ENCODE measurements around the gene ZNF112.
"Not testable (repeated sequence)": the region's sequence is repeated elsewhere in the genome, so short reads cannot be mapped to it uniquely, and the experiment has no call there.

ZNF112 gene

GRCh38 chr19:44356383-44357111, at the start of gene ZNF112:
ZNF112 (minus strand) TSS chr19:44356680; CDS start chr19:44340539, 16,141 bp downstream.
- DNase-seq (ENCODE audit: low read depth) = no peak

GRCh38 chr19:44401139-44402115, 44.9 kb upstream of the ZNF112 start, which contains the start of gene ZNF285:
ZNF285 (minus strand) TSS chr19:44401608; CDS start chr19:44397213, 4,395 bp downstream.
- peak; percentile 42 for DNase-seq (ENCODE audit: low read depth)

GRCh38 chr19:44389268-44389667, 32.8 kb upstream of the ZNF112 start:
- not testable (repeated sequence) for DNase-seq (ENCODE audit: low read depth)

GRCh38 chr19:44374789-44375188, 18.3 kb upstream of the ZNF112 start:
- DNase-seq (ENCODE audit: low read depth) = no peak

GRCh38 chr19:44371815-44372480, 15.5 kb upstream of the ZNF112 start:
- DNase-seq (ENCODE audit: low read depth) = no peak

GRCh38 chr19:44367024-44367423, 10.5 kb upstream of the ZNF112 start:
- DNase-seq (ENCODE audit: low read depth) = no peak

GRCh38 chr19:44346556-44346955, 9.9 kb downstream of the ZNF112 start:
- DNase-seq (ENCODE audit: low read depth) = no peak

- DNase-seq (ENCODE audit: low read depth) = no peak
Measured at GRCh38 chr19:44345959-44346358, 10.5 kb downstream of the ZNF112 start.

GRCh38 chr19:44344255-44344654, 12.2 kb downstream of the ZNF112 start:
- no peak for DNase-seq (ENCODE audit: low read depth)

- no peak for DNase-seq (ENCODE audit: low read depth)
Measured at GRCh38 chr19:44341794-44342193, 14.7 kb downstream of the ZNF112 start.

GRCh38 chr19:44334639-44335038, 21.8 kb downstream of the ZNF112 start:
- not testable (repeated sequence) for DNase-seq (ENCODE audit: low read depth)

- no peak for DNase-seq (ENCODE audit: low read depth)
Measured at GRCh38 chr19:44332145-44332544, 24.3 kb downstream of the ZNF112 start.

GRCh38 chr19:44315883-44316282, 40.6 kb downstream of the ZNF112 start:
- no peak for DNase-seq (ENCODE audit: low read depth)

- no peak for DNase-seq (ENCODE audit: low read depth)
Measured at GRCh38 chr19:44313231-44313630, 43.2 kb downstream of the ZNF112 start.

GRCh38 chr19:44308011-44308410, 48.5 kb downstream of the ZNF112 start:
- DNase-seq (ENCODE audit: low read depth) = no peak

GRCh38 chr19:44306283-44306682, 50.2 kb downstream of the ZNF112 start:
- DNase-seq (ENCODE audit: low read depth) = no peak

GRCh38 chr19:44305457-44305856, 51.0 kb downstream of the ZNF112 start:
- DNase-seq (ENCODE audit: low read depth) = no peak

GRCh38 chr19:44304659-44305193, 51.8 kb downstream of the ZNF112 start, which contains the start of gene ZNF235:
ZNF235 (minus strand) TSS chr19:44305025; CDS start chr19:44303404, 1,621 bp downstream.
- peak; percentile 33 for DNase-seq (ENCODE audit: low read depth)

GRCh38 chr19:44303976-44304568, 52.4 kb downstream of the ZNF112 start:
- DNase-seq (ENCODE audit: low read depth) = no peak

- DNase-seq (ENCODE audit: low read depth) = no peak
Measured at GRCh38 chr19:44303320-44303719, 53.2 kb downstream of the ZNF112 start.

GRCh38 chr19:44284968-44285367, 71.5 kb downstream of the ZNF112 start:
- DNase-seq (ENCODE audit: low read depth) = no peak
